Non-pigmented ciliary epithelial cell (primary cell): ENCODE data around the gene ZNF70.

Experiments
- DNase-seq: peaks from one replicate; pipeline ENCODE4 v3.0.0-alpha.2; 2010; ENCODE audit warnings: low read depth

ZNF70 gene

GRCh38 chr22:23779083-23779482 lies 28.2 kb upstream of the ZNF70 start:
- no peak for DNase-seq

GRCh38 chr22:23778577-23778900 lies 27.6 kb upstream of the ZNF70 start:
- no peak for DNase-seq

GRCh38 chr22:23777776-23778576 lies 27.1 kb upstream of the ZNF70 start:
- DNase-seq = no peak

- DNase-seq = no peak
Measured at GRCh38 chr22:23775779-23776375, 25.0 kb upstream of the ZNF70 start.

GRCh38 chr22:23774922-23775436 lies 24.1 kb upstream of the ZNF70 start:
- DNase-seq = no peak

- DNase-seq = no peak
Measured at GRCh38 chr22:23774114-23774921, 23.4 kb upstream of the ZNF70 start.

- DNase-seq = no peak
Measured at GRCh38 chr22:23773483-23774113, 22.7 kb upstream of the ZNF70 start.

GRCh38 chr22:23772649-23773473 lies 21.9 kb upstream of the ZNF70 start, which contains the start of gene MMP11:
MMP11 (plus strand) TSS chr22:23772849; CDS start chr22:23772871, 22 bp downstream.
- DNase-seq = no peak

- no peak for DNase-seq
Measured at GRCh38 chr22:23772315-23772648, 21.4 kb upstream of the ZNF70 start.

GRCh38 chr22:23769321-23769965 lies 18.5 kb upstream of the ZNF70 start:
- no peak for DNase-seq

- no peak for DNase-seq
Measured at GRCh38 chr22:23767673-23768548, 17.0 kb upstream of the ZNF70 start, which contains the start of gene CHCHD10. CHCHD10 (minus strand) TSS chr22:23767972; CDS start chr22:23767874, 98 bp downstream.

- DNase-seq = no peak
Measured at GRCh38 chr22:23767303-23767672, 16.4 kb upstream of the ZNF70 start.

GRCh38 chr22:23764899-23765881 lies 14.3 kb upstream of the ZNF70 start:
- no peak for DNase-seq

GRCh38 chr22:23763954-23764353 lies 13.0 kb upstream of the ZNF70 start:
- no peak for DNase-seq

- no peak for DNase-seq
Measured at GRCh38 chr22:23763579-23763945, 12.7 kb upstream of the ZNF70 start.

- no peak for DNase-seq
Measured at GRCh38 chr22:23762842-23763578, 12.1 kb upstream of the ZNF70 start, which contains the start of gene C22orf15. C22orf15 (plus strand) TSS chr22:23762990; CDS start chr22:23763307, 317 bp downstream.

- no peak for DNase-seq
Measured at GRCh38 chr22:23760056-23760455, 9.1 kb upstream of the ZNF70 start.

GRCh38 chr22:23759566-23759965 lies 8.7 kb upstream of the ZNF70 start:
- no peak for DNase-seq
